ENCODE measurements around the gene TMEM208. TPM values are rescaled to one million over a fixed set of nuclear protein-coding genes. Genes with fewer than 3 reads are reported as not detected.

TMEM208 gene
- total and polyA plus RNA-seq, 2 experiments from 2014 or later: 53.8 to 97.0 TPM

DNA sequence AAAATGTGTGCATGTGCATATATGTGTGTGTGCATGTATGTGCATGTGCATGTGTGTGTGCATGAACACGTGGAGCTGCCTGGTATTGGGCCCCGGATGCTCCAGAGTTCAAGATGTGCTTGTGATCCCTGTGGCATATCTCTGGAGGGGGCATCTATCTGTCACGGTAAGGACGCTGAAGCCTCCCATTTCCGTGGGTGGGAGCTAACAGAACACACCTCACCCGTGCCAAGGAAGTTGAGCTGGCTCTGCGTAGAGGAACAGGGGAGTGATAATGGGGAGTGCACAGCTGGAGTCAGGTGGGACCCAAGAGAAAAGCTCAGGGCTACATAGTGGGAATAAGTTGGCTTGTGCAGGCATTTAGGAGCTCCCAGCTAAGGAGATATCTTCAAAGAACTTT, 15.3 kb upstream of the TMEM208 start:
- no peak for DNase-seq
- Histone ChIP-seq H2AFZ (no peak overlapping the region), H3K4me3 (no peak overlapping the region), H3F3A (ENCODE audit: insufficient read depth) (no peaks in the 10 kb centered on the region), H3K4me1 (ENCODE audit: insufficient read depth) (peaks cover 11% of the 10 kb centered on the region), H3K9me2 (ENCODE audit: insufficient read depth) (no peaks in the 10 kb centered on the region), H3K4me2 (ENCODE audit: unreplicated experiment) (no peak overlapping the region), H3K36me3 (ENCODE audit: low read depth) (no peaks in the 10 kb centered on the region), H4K20me1 (ENCODE audit: insufficient read depth) (no peaks in the 10 kb centered on the region), H3K79me2 (ENCODE audit: insufficient read depth) (no peaks in the 10 kb centered on the region), H3K9me3 (ENCODE audit: low read depth) (no peaks in the 10 kb centered on the region), H3K9ac (no peak overlapping the region), H3K27ac (no peak overlapping the region), H3K27me3 (replicated peaks; ENCODE audit: insufficient read depth) (no peaks in the 10 kb centered on the region)
- TF ChIP-seq EZH2phosphoT487 (IDR thresholded peaks at IDR 0.05; ENCODE audit: insufficient read depth, low read depth): no peak
- in situ Hi-C loops (cut with MboI): no loop called here
- 74 to 83% methylated on average over 7 of the region's 7 CpGs for WGBS, 2 experiments (ENCODE audit: low coverage in 1 of 2, low lambda C conversion rate in 2 of 2, missing lambda C conversion rate in 2 of 2)

DNA sequence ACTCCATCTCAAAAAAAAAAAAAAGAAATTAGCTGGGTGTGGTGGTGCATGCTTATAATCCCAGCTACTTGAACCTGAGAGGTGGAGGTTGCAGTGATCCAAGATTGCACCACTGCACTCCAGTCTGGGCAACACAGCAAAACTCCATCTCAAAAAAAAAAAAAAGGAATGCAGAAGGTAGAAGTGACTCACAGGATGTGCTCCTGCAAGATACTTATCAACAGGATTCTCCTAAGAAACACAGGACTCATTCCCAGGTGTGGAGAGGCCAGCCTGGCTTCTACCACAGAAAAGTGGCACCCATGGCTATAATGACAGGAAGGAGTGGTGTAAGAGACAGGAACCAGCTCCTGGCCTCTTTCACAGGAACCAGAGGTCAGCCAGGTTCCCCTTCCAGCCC, 14.2 kb upstream of the TMEM208 start:
- Histone ChIP-seq H3K9me2 (ENCODE audit: insufficient read depth) (no peaks in the 10 kb centered on the region), H3K4me2 (ENCODE audit: unreplicated experiment) (no peak overlapping the region), H3K4me1 (ENCODE audit: insufficient read depth) (peaks cover 5% of the 10 kb centered on the region), H3F3A (ENCODE audit: insufficient read depth) (no peaks in the 10 kb centered on the region), H3K79me2 (ENCODE audit: insufficient read depth) (no peaks in the 10 kb centered on the region), H3K9me3 (ENCODE audit: low read depth) (no peaks in the 10 kb centered on the region), H3K4me3 (no peak overlapping the region), H2AFZ (no peak overlapping the region), H3K36me3 (ENCODE audit: low read depth) (no peaks in the 10 kb centered on the region), H4K20me1 (ENCODE audit: insufficient read depth) (no peaks in the 10 kb centered on the region), H3K9ac (no peak overlapping the region), H3K27ac (no peak overlapping the region), H3K27me3 (replicated peaks; ENCODE audit: insufficient read depth) (no peaks in the 10 kb centered on the region)
- no peak for DNase-seq
- in situ Hi-C loops (cut with MboI): no loop called here
- no peak for TF ChIP-seq EZH2 (IDR thresholded peaks at IDR 0.05; ENCODE audit: insufficient read depth, poor library complexity, severe bottlenecking)
- TF ChIP-seq EZH2phosphoT487 (IDR thresholded peaks at IDR 0.05; ENCODE audit: insufficient read depth, low read depth): no peak

DNA sequence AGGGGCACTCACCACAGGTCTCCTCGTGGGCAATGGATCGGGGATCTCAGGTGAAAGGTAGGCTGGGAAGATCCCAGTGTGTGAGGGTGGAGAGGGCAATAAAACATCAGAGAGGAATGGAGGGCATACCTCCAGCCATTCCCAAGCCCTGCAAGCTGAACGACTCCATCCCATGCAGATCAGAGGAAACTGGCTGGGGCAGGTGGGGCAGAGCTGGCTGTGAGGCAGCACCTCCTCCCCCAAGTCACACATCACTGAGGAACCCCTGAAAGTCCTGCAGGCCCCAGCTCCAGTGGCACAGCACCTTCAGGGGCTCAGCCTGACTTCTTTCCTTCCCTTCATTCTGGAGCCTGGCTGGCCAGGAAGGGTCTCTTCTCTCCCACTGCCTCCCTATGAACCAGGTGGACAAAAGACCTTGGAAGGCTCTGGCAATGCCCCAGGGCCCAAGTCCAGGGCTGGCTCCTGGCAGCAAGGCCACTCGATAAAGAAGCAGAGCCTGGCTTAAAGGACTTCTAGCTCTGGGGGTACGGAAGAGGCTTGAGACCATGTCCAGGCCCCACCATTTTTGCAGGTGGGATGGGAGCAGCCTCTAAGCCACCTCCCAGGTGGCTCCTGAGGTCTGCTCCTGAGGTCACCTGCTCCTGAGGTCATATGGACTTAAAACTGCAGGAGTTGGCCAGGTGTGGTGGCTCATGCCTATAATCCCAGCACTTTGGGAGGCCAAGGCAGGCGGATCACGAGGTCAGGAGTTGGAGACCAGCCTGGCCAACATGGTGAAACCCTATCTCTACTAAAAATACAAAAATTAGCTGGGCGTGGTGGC, 13.5 kb upstream of the TMEM208 start:
- Histone ChIP-seq H3K4me2 (ENCODE audit: unreplicated experiment) (no peak overlapping the region), H3K27me3 (replicated peaks; ENCODE audit: insufficient read depth) (no peaks in the 10 kb centered on the region), H4K20me1 (ENCODE audit: insufficient read depth) (no peaks in the 10 kb centered on the region), H3K9me3 (ENCODE audit: low read depth) (no peaks in the 10 kb centered on the region), H2AFZ (no peak overlapping the region), H3K27ac (no peak overlapping the region), H3K79me2 (ENCODE audit: insufficient read depth) (no peaks in the 10 kb centered on the region), H3K36me3 (ENCODE audit: low read depth) (no peaks in the 10 kb centered on the region), H3K9ac (no peak overlapping the region), H3K4me1 (ENCODE audit: insufficient read depth) (no peaks in the 10 kb centered on the region), H3K4me3 (no peak overlapping the region), H3F3A (ENCODE audit: insufficient read depth) (no peaks in the 10 kb centered on the region), H3K9me2 (ENCODE audit: insufficient read depth) (no peaks in the 10 kb centered on the region)
- WGBS, 2 experiments (ENCODE audit: low coverage in 1 of 2, low lambda C conversion rate in 2 of 2, missing lambda C conversion rate in 2 of 2): 82 to 83% methylated on average over 8 of the region's 8 CpGs
- TF ChIP-seq EZH2phosphoT487 (IDR thresholded peaks at IDR 0.05; ENCODE audit: insufficient read depth, low read depth): no peak
- no peak for TF ChIP-seq EZH2 (IDR thresholded peaks at IDR 0.05; ENCODE audit: insufficient read depth, poor library complexity, severe bottlenecking)
- in situ Hi-C loops (cut with MboI): no loop called here
- no peak for DNase-seq

DNA sequence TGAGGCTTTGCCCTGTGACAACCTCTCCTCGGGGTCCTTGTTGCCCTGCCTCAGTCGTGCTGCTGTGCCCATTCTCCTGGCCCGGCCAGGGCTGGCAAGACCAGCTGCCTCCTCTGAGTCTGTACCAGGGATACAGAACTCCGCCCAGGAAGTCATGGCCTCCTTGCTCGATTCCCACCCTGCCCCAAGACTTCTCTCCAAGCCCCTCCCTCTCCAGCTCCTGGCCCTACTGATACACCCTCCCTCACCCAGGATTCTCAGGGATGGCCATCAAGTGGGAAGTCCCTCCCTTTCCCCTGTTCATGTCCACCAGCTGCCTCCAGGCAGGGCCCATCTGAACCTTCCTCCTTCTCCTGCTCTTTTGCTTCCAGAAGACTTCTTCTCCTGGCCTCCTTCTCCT, 11.2 kb upstream of the TMEM208 start:
- Histone ChIP-seq H3K4me1 (ENCODE audit: insufficient read depth) (no peaks in the 10 kb centered on the region), H2AFZ (no peak overlapping the region), H3K4me3 (no peak overlapping the region), H3K9me3 (ENCODE audit: low read depth) (no peaks in the 10 kb centered on the region), H3K79me2 (ENCODE audit: insufficient read depth) (no peaks in the 10 kb centered on the region), H3F3A (ENCODE audit: insufficient read depth) (no peaks in the 10 kb centered on the region), H4K20me1 (ENCODE audit: insufficient read depth) (no peaks in the 10 kb centered on the region), H3K27me3 (replicated peaks; ENCODE audit: insufficient read depth) (no peaks in the 10 kb centered on the region), H3K36me3 (ENCODE audit: low read depth) (no peaks in the 10 kb centered on the region), H3K9me2 (ENCODE audit: insufficient read depth) (no peaks in the 10 kb centered on the region), H3K9ac (no peak overlapping the region), H3K27ac (no peak overlapping the region), H3K4me2 (ENCODE audit: unreplicated experiment) (no peak overlapping the region)
- no peak for TF ChIP-seq EZH2 (IDR thresholded peaks at IDR 0.05; ENCODE audit: insufficient read depth, poor library complexity, severe bottlenecking)
- no peak for TF ChIP-seq EZH2phosphoT487 (IDR thresholded peaks at IDR 0.05; ENCODE audit: insufficient read depth, low read depth)
- 69 to 71% methylated on average over 4 to 5 of the region's 5 CpGs for WGBS, 2 experiments (ENCODE audit: low coverage in 1 of 2, low lambda C conversion rate in 2 of 2, missing lambda C conversion rate in 2 of 2)
- in situ Hi-C loops (cut with MboI): no loop called here
- no peak for DNase-seq
